Neuronal stem cell (in vitro differentiated cells): ENCODE measurements around the gene TMEM204.

Source experiments
- DNase-seq: peaks from one replicate; pipeline ENCODE4 v3.0.0-alpha.2; 2013; ENCODE audit warnings: low spot score
- H2AFZ ChIP-seq: one replicate; pipeline ENCODE4 v1.6.1; 2013; ENCODE audit warnings: mild to moderate bottlenecking, low read length, inconsistent platforms
- H2AK5ac ChIP-seq: 2 replicates; pipeline ENCODE4 v1.6.1; 2013; ENCODE audit warnings: low read depth, mild to moderate bottlenecking, inconsistent platforms, low read length, moderate library complexity, mixed read lengths
- H2BK120ac ChIP-seq: 2 replicates; pipeline ENCODE4 v1.6.1; 2013; ENCODE audit warnings: low read depth, mild to moderate bottlenecking, inconsistent platforms, low read length, moderate library complexity, mixed read lengths
- H2BK12ac ChIP-seq: one replicate; pipeline ENCODE4 v1.6.1; 2013; ENCODE audit warnings: low read length, inconsistent platforms
- H2BK15ac ChIP-seq: 2 replicates; pipeline ENCODE4 v1.6.1; 2013; ENCODE audit warnings: mild to moderate bottlenecking, low read length, inconsistent platforms, mixed read lengths
- H2BK5ac ChIP-seq: one replicate; pipeline ENCODE4 v1.6.1; 2013; ENCODE audit warnings: inconsistent platforms, mild to moderate bottlenecking, low read length, moderate library complexity
- H3K14ac ChIP-seq: one replicate; pipeline ENCODE4 v1.6.1; 2013; ENCODE audit warnings: low read length, inconsistent platforms
- H3K18ac ChIP-seq: 2 replicates; pipeline ENCODE4 v1.6.1; 2013; ENCODE audit warnings: low read length, inconsistent platforms
- H3K23ac ChIP-seq: 2 replicates; pipeline ENCODE4 v1.6.1; 2013; ENCODE audit warnings: low read depth, mild to moderate bottlenecking, mixed read lengths, low read length, inconsistent platforms; ENCODE audit not compliant: poor library complexity
- H3K27ac ChIP-seq: replicated peaks from 3 replicates; pipeline ENCODE4 v1.5.1; 2013; ENCODE audit warnings: low read length, inconsistent platforms
- H3K27me3 ChIP-seq, 3 experiments: 2 replicates each; pipeline ENCODE4 v1.6.1; 2013; ENCODE audit warnings: low read length in 3 of 3, mild to moderate bottlenecking in 2 of 3, inconsistent platforms in 1 of 3, low read depth in 1 of 3, mixed read lengths in 1 of 3, moderate library complexity in 1 of 3; ENCODE audit not compliant: control insufficient read depth in 3 of 3, insufficient read depth in 3 of 3
- H3K36me3 ChIP-seq, 2 donors: replicated peaks in 1 of 2; 2 replicates each; pipeline ENCODE4 v1.6.1; 2013; ENCODE audit warnings: low read length in 2 of 2; ENCODE audit not compliant: control insufficient read depth in 2 of 2, insufficient read depth in 2 of 2
- H3K4ac ChIP-seq: 2 replicates; pipeline ENCODE4 v1.6.1; 2013; ENCODE audit warnings: inconsistent platforms, mild to moderate bottlenecking, low read length, moderate library complexity
- H3K4me1 ChIP-seq, 2 donors: 1 replicate in 1 of 2; 2 replicates in 1 of 2; pipeline ENCODE4 v1.6.1; 2013; ENCODE audit warnings: low read length in 2 of 2, low read depth in 1 of 2; ENCODE audit not compliant: control insufficient read depth in 2 of 2, insufficient read depth in 1 of 2
- H3K4me2 ChIP-seq: one replicate; pipeline ENCODE4 v1.6.1; 2013; ENCODE audit warnings: mild to moderate bottlenecking, low read length, inconsistent platforms; ENCODE audit not compliant: insufficient read depth, poor library complexity, severe bottlenecking
- H3K4me3 ChIP-seq, 2 donors: 2 replicates each; pipeline ENCODE4 v1.5.1; 2013; ENCODE audit warnings: low read length in 2 of 2, mild to moderate bottlenecking in 2 of 2, inconsistent platforms in 1 of 2, moderate library complexity in 1 of 2
- H3K79me1 ChIP-seq: one replicate; pipeline ENCODE4 v1.6.1; 2013; ENCODE audit warnings: low read depth, mild to moderate bottlenecking, inconsistent platforms, low read length, moderate library complexity
- H3K9ac ChIP-seq: one replicate; pipeline ENCODE4 v1.6.1; 2013; ENCODE audit warnings: mild to moderate bottlenecking, low read depth, low read length, inconsistent platforms; ENCODE audit not compliant: poor library complexity
- H3K9me3 ChIP-seq, 2 donors: replicated peaks in 1 of 2; 2 replicates each; pipeline versions ENCODE3 to v1.6.1; 2013; ENCODE audit warnings: low read length in 2 of 2, mild to moderate bottlenecking in 2 of 2, inconsistent platforms in 1 of 2, low read depth in 1 of 2, mixed read lengths in 1 of 2, moderate library complexity in 1 of 2; ENCODE audit not compliant: control insufficient read depth in 2 of 2, insufficient read depth in 1 of 2
- H4K8ac ChIP-seq: one replicate; pipeline ENCODE4 v1.6.1; 2013; ENCODE audit warnings: low read depth, mild to moderate bottlenecking, inconsistent platforms, low read length, moderate library complexity
- H4K91ac ChIP-seq: one replicate; pipeline ENCODE4 v1.6.1; 2013; ENCODE audit warnings: low read length, low read depth, mild to moderate bottlenecking, inconsistent platforms; ENCODE audit not compliant: poor library complexity
- WGBS, 2 donors: extraction: QIAGEN DNeasy Blood & Tissue Kit; methylation state at CpG; one replicate each; pipeline ENCODE4 v1.1.7; 2013; ENCODE audit warnings: missing lambda C conversion rate in 2 of 2, mixed read lengths in 1 of 2; ENCODE audit not compliant: insufficient read length in 2 of 2, insufficient replicate concordance in 1 of 2; ENCODE audit errors: extremely low coverage in 2 of 2; 5-methylcytosine and 5-hydroxymethylcytosine counted together

Gene TMEM204

GRCh38 chr16:1572673-1573072 is 39.2 kb downstream of the TMEM204 start:
- Histone ChIP-seq H3K4me2 (no peak overlapping the region), H4K91ac (no peak overlapping the region), H3K4me1 (no peaks in the 10 kb centered on the region), H2BK120ac (no peak overlapping the region), H3K9me3 (peaks cover 0 to 3% of the 10 kb centered on the region in 2 donors), H3K23ac (no peak overlapping the region), H3K14ac (no peak overlapping the region), H3K36me3 (peaks cover 27 to 66% of the 10 kb centered on the region in 2 donors), H3K9ac (no peak overlapping the region), H2BK5ac (no peak overlapping the region), H3K27ac (no peak overlapping the region), H2BK12ac (no peak overlapping the region), H4K8ac (no peak overlapping the region), H2AK5ac (no peak overlapping the region), H3K4me3 (peak overlapping the region in 1 of 2 donors; percentile 52), H3K79me1 (no peaks in the 10 kb centered on the region), H3K27me3 (no peaks in the 10 kb centered on the region), H3K4ac (no peak overlapping the region), H3K18ac (no peak overlapping the region), H2BK15ac (no peak overlapping the region), H2AFZ (no peak overlapping the region)
- no CpG with 5 or more reads among the region's 7 CpGs for WGBS, 2 donors
- no peak for DNase-seq

- H3K4me3 ChIP-seq, result no peak overlapping the region
- H2AK5ac ChIP-seq, result no peak overlapping the region
- H3K36me3 ChIP-seq, result peaks cover 31 to 66% of the 10 kb centered on the region in 2 donors
- no peak overlapping the region for H3K14ac ChIP-seq
- H3K27ac ChIP-seq, result no peak overlapping the region
- H4K91ac ChIP-seq, result no peak overlapping the region
- no peak overlapping the region for H2BK120ac ChIP-seq
- H3K4me1 ChIP-seq, result no peaks in the 10 kb centered on the region
- H3K9ac ChIP-seq, result no peak overlapping the region
- WGBS, 2 donors, result no CpG with 5 or more reads among the region's 5 CpGs
- no peak overlapping the region for H2BK5ac ChIP-seq
- DNase-seq, result no peak
- H2AFZ ChIP-seq, result no peak overlapping the region
- no peak overlapping the region for H3K18ac ChIP-seq
- H3K4ac ChIP-seq, result no peak overlapping the region
- peaks cover 0 to 3% of the 10 kb centered on the region in 2 donors for H3K9me3 ChIP-seq
- peaks cover 2% of the 10 kb centered on the region for H3K79me1 ChIP-seq
- H3K4me2 ChIP-seq, result no peak overlapping the region
- H2BK15ac ChIP-seq, result no peak overlapping the region
- H3K23ac ChIP-seq, result no peak overlapping the region
- H2BK12ac ChIP-seq, result no peak overlapping the region
- no peaks in the 10 kb centered on the region for H3K27me3 ChIP-seq
- H4K8ac ChIP-seq, result no peak overlapping the region
Measured at GRCh38 chr16:1573301-1573700, 39.8 kb downstream of the TMEM204 start.

GRCh38 chr16:1575578-1575977 is 42.1 kb downstream of the TMEM204 start:
- Histone ChIP-seq H3K4me1 (no peaks in the 10 kb centered on the region), H3K4me2 (no peak overlapping the region), H4K8ac (no peak overlapping the region), H3K9me3 (peaks cover 0 to 3% of the 10 kb centered on the region in 2 donors), H4K91ac (no peak overlapping the region), H3K79me1 (peaks cover 2% of the 10 kb centered on the region), H3K18ac (no peak overlapping the region), H3K27ac (no peak overlapping the region), H2BK15ac (no peak overlapping the region), H3K23ac (no peak overlapping the region), H3K36me3 (peaks cover 33 to 76% of the 10 kb centered on the region in 2 donors), H3K27me3 (no peaks in the 10 kb centered on the region), H2BK120ac (no peak overlapping the region), H2AK5ac (no peak overlapping the region), H3K9ac (no peak overlapping the region), H3K14ac (no peak overlapping the region), H2BK5ac (no peak overlapping the region), H3K4ac (no peak overlapping the region), H2AFZ (no peak overlapping the region), H3K4me3 (no peak overlapping the region), H2BK12ac (no peak overlapping the region)
- no peak for DNase-seq

DNA sequence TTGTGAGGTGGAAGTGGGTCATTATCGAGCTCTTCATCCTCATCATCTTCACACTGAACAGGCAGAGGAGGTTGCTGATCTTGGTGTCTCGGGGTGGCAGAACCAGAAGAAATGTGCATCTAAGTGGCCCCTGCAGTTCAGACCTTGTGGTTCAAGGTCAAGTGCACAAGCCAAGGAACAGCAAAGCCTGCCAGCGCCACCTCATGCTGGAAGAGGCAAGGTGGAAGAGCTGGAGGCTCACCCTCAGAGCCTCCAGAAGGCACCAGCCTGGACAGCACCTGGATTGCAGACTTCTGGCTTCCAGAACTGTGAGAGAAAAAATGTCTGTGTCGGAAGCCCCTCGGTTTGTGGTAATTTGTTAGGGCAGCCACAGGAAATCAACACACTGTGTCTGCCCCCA is 45.7 kb downstream of the TMEM204 start:
- Histone ChIP-seq H3K23ac (no peak overlapping the region), H3K4ac (no peak overlapping the region), H2BK5ac (no peak overlapping the region), H2BK15ac (no peak overlapping the region), H2BK120ac (no peak overlapping the region), H3K4me2 (no peak overlapping the region), H2AK5ac (no peak overlapping the region), H3K9me3 (peaks cover 3 to 10% of the 10 kb centered on the region in 2 donors), H3K36me3 (peaks cover 47 to 80% of the 10 kb centered on the region in 2 donors), H3K9ac (no peak overlapping the region), H2AFZ (no peak overlapping the region), H3K14ac (no peak overlapping the region), H3K18ac (no peak overlapping the region), H3K4me3 (no peak overlapping the region), H3K27me3 (no peaks in the 10 kb centered on the region), H4K8ac (no peak overlapping the region), H3K27ac (no peak overlapping the region), H3K4me1 (peaks cover 0 to 3% of the 10 kb centered on the region in 2 donors), H2BK12ac (no peak overlapping the region), H3K79me1 (peaks cover 2% of the 10 kb centered on the region), H4K91ac (no peak overlapping the region)
- WGBS, 2 donors, result no CpG with 5 or more reads among the region's 5 CpGs
- DNase-seq, result no peak
